Measurements from ENCODE around the gene PCMT1. TPM values are rescaled to one million over a fixed set of nuclear protein-coding genes. Genes with fewer than 3 reads are reported as not detected.
A peak's percentile ranks its signal among the peaks of the same experiment; 100 is the strongest.

Gene PCMT1
- total and polyA plus RNA-seq, 2 of the 13 experiments (the other 11 are each of a cell fraction or from before 2014, with no cell fraction given): 112 to 169 TPM

DNA sequence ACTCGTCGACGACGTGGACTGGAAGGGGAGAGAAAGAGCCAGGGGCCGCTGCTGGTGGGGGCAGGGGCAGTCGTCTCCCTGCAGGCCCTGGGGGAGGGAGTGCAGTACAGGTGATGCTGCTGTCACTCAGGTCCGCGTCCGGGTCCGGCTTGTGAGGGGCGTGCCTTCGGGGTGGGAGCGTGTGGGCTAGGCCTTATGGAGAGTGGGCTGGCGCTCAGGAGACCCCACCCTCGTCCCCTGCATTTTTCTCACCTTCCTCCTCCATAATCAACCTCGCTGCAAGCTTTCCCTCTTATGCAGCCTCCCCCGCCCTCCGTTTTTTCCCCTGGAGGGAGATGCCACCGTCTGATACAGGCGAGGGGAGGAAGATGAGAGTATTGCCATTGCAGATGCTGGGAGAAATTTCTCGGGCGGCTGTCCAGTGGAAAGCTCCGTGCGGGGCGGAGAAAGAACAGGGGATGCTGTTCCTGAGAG lies 632 bp downstream of the PCMT1 start (continued):
- TF ChIP-seq PPARG (CRISPR knock-in tag; conservative IDR thresholded peaks at IDR 0.05): no peak
- TF ChIP-seq NR2F6 (IDR thresholded peaks at IDR 0.05): no peak
- TF ChIP-seq NR2F6 (CRISPR knock-in tag; IDR thresholded peaks at IDR 0.05): no peak
- no peak for TF ChIP-seq ZFP62 (CRISPR knock-in tag; IDR thresholded peaks at IDR 0.05)
- TF ChIP-seq, protein P1, sequence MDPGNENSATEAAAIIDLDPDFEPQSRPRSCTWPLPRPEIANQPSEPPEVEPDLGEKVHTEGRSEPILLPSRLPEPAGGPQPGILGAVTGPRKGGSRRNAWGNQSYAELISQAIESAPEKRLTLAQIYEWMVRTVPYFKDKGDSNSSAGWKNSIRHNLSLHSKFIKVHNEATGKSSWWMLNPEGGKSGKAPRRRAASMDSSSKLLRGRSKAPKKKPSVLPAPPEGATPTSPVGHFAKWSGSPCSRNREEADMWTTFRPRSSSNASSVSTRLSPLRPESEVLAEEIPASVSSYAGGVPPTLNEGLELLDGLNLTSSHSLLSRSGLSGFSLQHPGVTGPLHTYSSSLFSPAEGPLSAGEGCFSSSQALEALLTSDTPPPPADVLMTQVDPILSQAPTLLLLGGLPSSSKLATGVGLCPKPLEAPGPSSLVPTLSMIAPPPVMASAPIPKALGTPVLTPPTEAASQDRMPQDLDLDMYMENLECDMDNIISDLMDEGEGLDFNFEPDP (CRISPR knock-in tag; conservative IDR thresholded peaks at IDR 0.05): no peak
- TF ChIP-seq YEATS2 (CRISPR knock-in tag; IDR thresholded peaks at IDR 0.05; ENCODE audit: borderline replicate concordance): peak; percentile 17; the same call in 1 of the 2 replicates
- no peak for TF ChIP-seq MYC (CRISPR knock-in tag; IDR thresholded peaks at IDR 0.05; ENCODE audit: borderline replicate concordance)
- TF ChIP-seq YEATS4 (CRISPR knock-in tag; IDR thresholded peaks at IDR 0.05; ENCODE audit: borderline replicate concordance): no peak
- TF ChIP-seq KMT2A (CRISPR knock-in tag; IDR thresholded peaks at IDR 0.05): no peak
- TF ChIP-seq, protein P2, sequence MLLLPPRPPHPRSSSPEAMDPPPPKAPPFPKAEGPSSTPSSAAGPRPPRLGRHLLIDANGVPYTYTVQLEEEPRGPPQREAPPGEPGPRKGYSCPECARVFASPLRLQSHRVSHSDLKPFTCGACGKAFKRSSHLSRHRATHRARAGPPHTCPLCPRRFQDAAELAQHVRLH (CRISPR knock-in tag; IDR thresholded peaks at IDR 0.05; ENCODE audit: borderline replicate concordance, low read depth): 0 out of 2 replicates have a peak, but pooled peaks have one; percentile 17
- TF ChIP-seq TBX3 (IDR thresholded peaks at IDR 0.05; ENCODE audit: borderline replicate concordance): no peak
- TF ChIP-seq KDM5B (CRISPR knock-in tag; IDR thresholded peaks at IDR 0.05; ENCODE audit: borderline replicate concordance): 0 out of 2 replicates have a peak, but pooled peaks have one; percentile 5
- TF ChIP-seq MTF2 (CRISPR knock-in tag; IDR thresholded peaks at IDR 0.05; ENCODE audit: borderline replicate concordance): no peak
- TF ChIP-seq ZFP90 (CRISPR knock-in tag; IDR thresholded peaks at IDR 0.05; ENCODE audit: borderline replicate concordance): peak; percentile 93; the same call in 1 of the 2 replicates
- TF ChIP-seq HES4 (CRISPR knock-in tag; IDR thresholded peaks at IDR 0.05; ENCODE audit: borderline replicate concordance): peak; percentile 8; the same call in 1 of the 2 replicates
- no peak for TF ChIP-seq FLYWCH1 (CRISPR knock-in tag; IDR thresholded peaks at IDR 0.05)
- TF ChIP-seq SCMH1 (CRISPR knock-in tag; IDR thresholded peaks at IDR 0.05; ENCODE audit: borderline replicate concordance): no peak
- no peak for TF ChIP-seq HDAC2 (CRISPR knock-in tag; IDR thresholded peaks at IDR 0.05)
- TF ChIP-seq, protein P3, sequence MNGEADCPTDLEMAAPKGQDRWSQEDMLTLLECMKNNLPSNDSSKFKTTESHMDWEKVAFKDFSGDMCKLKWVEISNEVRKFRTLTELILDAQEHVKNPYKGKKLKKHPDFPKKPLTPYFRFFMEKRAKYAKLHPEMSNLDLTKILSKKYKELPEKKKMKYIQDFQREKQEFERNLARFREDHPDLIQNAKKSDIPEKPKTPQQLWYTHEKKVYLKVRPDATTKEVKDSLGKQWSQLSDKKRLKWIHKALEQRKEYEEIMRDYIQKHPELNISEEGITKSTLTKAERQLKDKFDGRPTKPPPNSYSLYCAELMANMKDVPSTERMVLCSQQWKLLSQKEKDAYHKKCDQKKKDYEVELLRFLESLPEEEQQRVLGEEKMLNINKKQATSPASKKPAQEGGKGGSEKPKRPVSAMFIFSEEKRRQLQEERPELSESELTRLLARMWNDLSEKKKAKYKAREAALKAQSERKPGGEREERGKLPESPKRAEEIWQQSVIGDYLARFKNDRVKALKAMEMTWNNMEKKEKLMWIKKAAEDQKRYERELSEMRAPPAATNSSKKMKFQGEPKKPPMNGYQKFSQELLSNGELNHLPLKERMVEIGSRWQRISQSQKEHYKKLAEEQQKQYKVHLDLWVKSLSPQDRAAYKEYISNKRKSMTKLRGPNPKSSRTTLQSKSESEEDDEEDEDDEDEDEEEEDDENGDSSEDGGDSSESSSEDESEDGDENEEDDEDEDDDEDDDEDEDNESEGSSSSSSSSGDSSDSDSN (CRISPR knock-in tag; IDR thresholded peaks at IDR 0.05): no peak
- no peak; the same call in 1 of the 2 replicates for TF ChIP-seq ZNF564 (CRISPR knock-in tag; IDR thresholded peaks at IDR 0.05)
- no peak for TF ChIP-seq TEAD2 (CRISPR knock-in tag; IDR thresholded peaks at IDR 0.05)
- TF ChIP-seq, protein P4, sequence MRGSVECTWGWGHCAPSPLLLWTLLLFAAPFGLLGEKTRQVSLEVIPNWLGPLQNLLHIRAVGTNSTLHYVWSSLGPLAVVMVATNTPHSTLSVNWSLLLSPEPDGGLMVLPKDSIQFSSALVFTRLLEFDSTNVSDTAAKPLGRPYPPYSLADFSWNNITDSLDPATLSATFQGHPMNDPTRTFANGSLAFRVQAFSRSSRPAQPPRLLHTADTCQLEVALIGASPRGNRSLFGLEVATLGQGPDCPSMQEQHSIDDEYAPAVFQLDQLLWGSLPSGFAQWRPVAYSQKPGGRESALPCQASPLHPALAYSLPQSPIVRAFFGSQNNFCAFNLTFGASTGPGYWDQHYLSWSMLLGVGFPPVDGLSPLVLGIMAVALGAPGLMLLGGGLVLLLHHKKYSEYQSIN (CRISPR knock-in tag; IDR thresholded peaks at IDR 0.05; ENCODE audit: borderline replicate concordance): no peak
- TF ChIP-seq SMAD1 (CRISPR knock-in tag; IDR thresholded peaks at IDR 0.05; ENCODE audit: borderline replicate concordance, low read depth): no peak
- TF ChIP-seq HNF4G (IDR thresholded peaks at IDR 0.05; ENCODE audit: borderline replicate concordance, low read depth, low read length): no peak
- TF ChIP-seq HNF4G (CRISPR knock-in tag; IDR thresholded peaks at IDR 0.05; ENCODE audit: borderline replicate concordance, low read depth): no peak
- no peak for TF ChIP-seq TP53 (CRISPR knock-in tag; conservative IDR thresholded peaks at IDR 0.05)
- TF ChIP-seq JUNB (CRISPR knock-in tag; IDR thresholded peaks at IDR 0.05; ENCODE audit: borderline replicate concordance): no peak
